ENCODE data around the gene ADAM17.

The ADAM17 gene

GRCh38 chr2:9472511-9472910, 83.1 kb downstream of the ADAM17 start:
- Histone ChIP-seq H3K23ac (ENCODE audit: low read length) (no peak overlapping the region), H3K79me1 (ENCODE audit: low read length) (no peaks in the 10 kb centered on the region), H3K4ac (ENCODE audit: low read depth, low read length) (no peak overlapping the region), H3K9ac (ENCODE audit: low read length) (no peak overlapping the region), H4K5ac (ENCODE audit: low read length) (no peak overlapping the region), H2BK120ac (ENCODE audit: low read depth, low read length) (no peak overlapping the region), H3K79me2 (ENCODE audit: control insufficient read depth, insufficient read depth, low read length) (no peaks in the 10 kb centered on the region), H3K56ac (ENCODE audit: low read length) (no peak overlapping the region), H3K36me3 (ENCODE audit: control insufficient read depth, insufficient read depth, low read length) (peaks cover 4% of the 10 kb centered on the region), H2BK15ac (replicated peaks; ENCODE audit: low read depth) (no peak overlapping the region), H3K18ac (ENCODE audit: low read length) (no peak overlapping the region), H3K27me3 (ENCODE audit: insufficient read depth, low read length, poor library complexity) (no peaks in the 10 kb centered on the region), H3K27ac (ENCODE audit: low read depth, low read length) (no peak overlapping the region), H2BK5ac (ENCODE audit: low read length) (no peak overlapping the region), H3K4me1 (ENCODE audit: control insufficient read depth, low read depth, low read length) (no peaks in the 10 kb centered on the region), H2AK5ac (ENCODE audit: low read length) (no peak overlapping the region), H4K8ac (ENCODE audit: low read depth, low read length) (no peak overlapping the region), H3K4me3 (ENCODE audit: low read length) (no peak overlapping the region), H3K4me2 (ENCODE audit: low read length) (no peak overlapping the region)
- WGBS (ENCODE audit: extremely low coverage, insufficient coverage, low lambda C conversion rate) = no CpG with 5 or more reads among the region's 9 CpGs
- no peak for DNase-seq

GRCh38 chr2:9471206-9471605, 84.4 kb downstream of the ADAM17 start:
- H3K36me3 ChIP-seq (ENCODE audit: control insufficient read depth, insufficient read depth, low read length) = peaks cover 4% of the 10 kb centered on the region
- H4K8ac ChIP-seq (ENCODE audit: low read depth, low read length) = no peak overlapping the region
- no peak overlapping the region for H2BK5ac ChIP-seq (ENCODE audit: low read length)
- H3K4me1 ChIP-seq (ENCODE audit: control insufficient read depth, low read depth, low read length) = no peaks in the 10 kb centered on the region
- H4K5ac ChIP-seq (ENCODE audit: low read length) = no peak overlapping the region
- H3K9ac ChIP-seq (ENCODE audit: low read length) = no peak overlapping the region
- no peak overlapping the region for H2AK5ac ChIP-seq (ENCODE audit: low read length)
- no peak overlapping the region for H2BK120ac ChIP-seq (ENCODE audit: low read depth, low read length)
- no peak overlapping the region for H3K4me2 ChIP-seq (ENCODE audit: low read length)
- DNase-seq = no peak
- H3K27ac ChIP-seq (ENCODE audit: low read depth, low read length) = no peak overlapping the region
- no peak overlapping the region for H2BK15ac ChIP-seq (replicated peaks; ENCODE audit: low read depth)
- no peak overlapping the region for H3K4me3 ChIP-seq (ENCODE audit: low read length)
- H3K56ac ChIP-seq (ENCODE audit: low read length) = no peak overlapping the region
- no CpG with 5 or more reads among the region's 5 CpGs for whole genome bisulfite sequencing (ENCODE audit: extremely low coverage, insufficient coverage, low lambda C conversion rate)
- H3K18ac ChIP-seq (ENCODE audit: low read length) = no peak overlapping the region
- no peaks in the 10 kb centered on the region for H3K27me3 ChIP-seq (ENCODE audit: insufficient read depth, low read length, poor library complexity)
- H3K79me2 ChIP-seq (ENCODE audit: control insufficient read depth, insufficient read depth, low read length) = no peaks in the 10 kb centered on the region
- H3K79me1 ChIP-seq (ENCODE audit: low read length) = no peaks in the 10 kb centered on the region
- H3K23ac ChIP-seq (ENCODE audit: low read length) = no peak overlapping the region
- H3K4ac ChIP-seq (ENCODE audit: low read depth, low read length) = no peak overlapping the region

GRCh38 chr2:9467687-9468086, 87.9 kb downstream of the ADAM17 start:
- no peak overlapping the region for H2BK15ac ChIP-seq (replicated peaks; ENCODE audit: low read depth)
- no peaks in the 10 kb centered on the region for H3K4me1 ChIP-seq (ENCODE audit: control insufficient read depth, low read depth, low read length)
- no peak overlapping the region for H3K56ac ChIP-seq (ENCODE audit: low read length)
- H3K18ac ChIP-seq (ENCODE audit: low read length) = no peak overlapping the region
- no peak overlapping the region for H2BK120ac ChIP-seq (ENCODE audit: low read depth, low read length)
- no peak for DNase-seq
- no peaks in the 10 kb centered on the region for H3K79me1 ChIP-seq (ENCODE audit: low read length)
- H3K79me2 ChIP-seq (ENCODE audit: control insufficient read depth, insufficient read depth, low read length) = no peaks in the 10 kb centered on the region
- H4K5ac ChIP-seq (ENCODE audit: low read length) = no peak overlapping the region
- no peak overlapping the region for H2BK5ac ChIP-seq (ENCODE audit: low read length)
- no CpG with 5 or more reads among the region's 10 CpGs for WGBS (ENCODE audit: extremely low coverage, insufficient coverage, low lambda C conversion rate)
- no peak overlapping the region for H3K23ac ChIP-seq (ENCODE audit: low read length)
- H3K27me3 ChIP-seq (ENCODE audit: insufficient read depth, low read length, poor library complexity) = no peaks in the 10 kb centered on the region
- H2AK5ac ChIP-seq (ENCODE audit: low read length) = no peak overlapping the region
- peaks cover 5% of the 10 kb centered on the region for H3K36me3 ChIP-seq (ENCODE audit: control insufficient read depth, insufficient read depth, low read length)
- H3K4me2 ChIP-seq (ENCODE audit: low read length) = no peak overlapping the region
- H4K8ac ChIP-seq (ENCODE audit: low read depth, low read length) = no peak overlapping the region
- no peak overlapping the region for H3K9ac ChIP-seq (ENCODE audit: low read length)
- H3K27ac ChIP-seq (ENCODE audit: low read depth, low read length) = no peak overlapping the region
- H3K4ac ChIP-seq (ENCODE audit: low read depth, low read length) = no peak overlapping the region
- no peak overlapping the region for H3K4me3 ChIP-seq (ENCODE audit: low read length)

DNA sequence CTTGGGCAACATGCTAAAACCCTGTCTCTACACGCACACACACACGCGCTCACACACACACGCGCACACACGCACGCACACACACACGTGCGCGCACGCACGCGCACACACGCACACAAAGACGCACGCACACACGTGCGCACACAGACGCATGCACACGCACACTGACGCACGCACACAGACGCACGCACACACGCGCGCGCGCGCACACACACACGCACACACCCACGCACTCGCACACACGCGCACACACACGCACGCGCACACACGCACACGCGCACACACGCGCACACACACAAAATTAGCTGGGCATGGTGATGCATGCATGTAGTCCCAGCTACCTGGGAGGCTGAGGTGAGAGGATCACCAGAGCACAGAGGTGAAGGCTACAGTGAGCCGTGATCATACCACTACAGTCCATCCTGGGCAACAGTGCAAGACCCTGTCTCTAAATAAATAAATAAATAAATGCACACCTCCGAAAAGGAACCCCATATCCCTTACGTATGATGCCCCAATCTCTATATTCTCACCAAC, 89.4 kb downstream of the ADAM17 start:
- H3K9ac ChIP-seq (ENCODE audit: low read length) = no peak overlapping the region
- H4K5ac ChIP-seq (ENCODE audit: low read length) = no peak overlapping the region
- no peak overlapping the region for H2BK15ac ChIP-seq (replicated peaks; ENCODE audit: low read depth)
- DNase-seq = no peak
- no peak overlapping the region for H2BK5ac ChIP-seq (ENCODE audit: low read length)
- H3K23ac ChIP-seq (ENCODE audit: low read length) = no peak overlapping the region
- H3K4me2 ChIP-seq (ENCODE audit: low read length) = no peak overlapping the region
- no peaks in the 10 kb centered on the region for H3K79me1 ChIP-seq (ENCODE audit: low read length)
- no peak overlapping the region for H3K56ac ChIP-seq (ENCODE audit: low read length)
- H3K4me3 ChIP-seq (ENCODE audit: low read length) = no peak overlapping the region
- no peak overlapping the region for H2AK5ac ChIP-seq (ENCODE audit: low read length)
- H3K18ac ChIP-seq (ENCODE audit: low read length) = no peak overlapping the region
- H3K4me1 ChIP-seq (ENCODE audit: control insufficient read depth, low read depth, low read length) = no peaks in the 10 kb centered on the region
- no peak overlapping the region for H2BK120ac ChIP-seq (ENCODE audit: low read depth, low read length)
- H3K4ac ChIP-seq (ENCODE audit: low read depth, low read length) = no peak overlapping the region
- WGBS (ENCODE audit: extremely low coverage, insufficient coverage, low lambda C conversion rate) = 100% methylated on average over 16 of the region's 46 CpGs
- H3K27me3 ChIP-seq (ENCODE audit: insufficient read depth, low read length, poor library complexity) = no peaks in the 10 kb centered on the region
- peaks cover 5% of the 10 kb centered on the region for H3K36me3 ChIP-seq (ENCODE audit: control insufficient read depth, insufficient read depth, low read length)
- no peaks in the 10 kb centered on the region for H3K79me2 ChIP-seq (ENCODE audit: control insufficient read depth, insufficient read depth, low read length)
- no peak overlapping the region for H3K27ac ChIP-seq (ENCODE audit: low read depth, low read length)
- H4K8ac ChIP-seq (ENCODE audit: low read depth, low read length) = no peak overlapping the region

DNA sequence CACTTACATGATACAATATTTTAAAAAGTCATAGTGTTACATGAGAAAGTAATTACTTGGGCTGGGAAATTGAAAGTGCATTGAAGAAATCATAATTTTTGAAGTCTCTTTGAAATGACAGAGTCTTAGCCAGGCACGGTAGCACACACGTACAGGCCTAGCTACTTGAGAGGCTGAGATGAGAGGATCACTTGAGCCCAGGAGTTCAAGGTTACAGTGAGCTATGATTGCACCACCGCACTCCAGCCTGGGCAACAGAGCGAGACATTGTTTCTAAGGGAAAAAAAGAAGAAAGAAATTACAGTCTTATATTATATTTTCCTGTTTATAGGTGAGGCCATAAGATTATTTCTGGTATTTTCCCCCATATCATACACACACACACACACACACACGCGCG, 90.5 kb downstream of the ADAM17 start:
- H3K79me2 ChIP-seq (ENCODE audit: control insufficient read depth, insufficient read depth, low read length) = no peaks in the 10 kb centered on the region
- H3K79me1 ChIP-seq (ENCODE audit: low read length) = no peaks in the 10 kb centered on the region
- no peak overlapping the region for H3K9ac ChIP-seq (ENCODE audit: low read length)
- no peak overlapping the region for H2AK5ac ChIP-seq (ENCODE audit: low read length)
- H3K27me3 ChIP-seq (ENCODE audit: insufficient read depth, low read length, poor library complexity) = no peaks in the 10 kb centered on the region
- H3K4me3 ChIP-seq (ENCODE audit: low read length) = no peak overlapping the region
- H4K8ac ChIP-seq (ENCODE audit: low read depth, low read length) = no peak overlapping the region
- no peak overlapping the region for H3K27ac ChIP-seq (ENCODE audit: low read depth, low read length)
- H3K36me3 ChIP-seq (ENCODE audit: control insufficient read depth, insufficient read depth, low read length) = peaks cover 5% of the 10 kb centered on the region
- H3K4me1 ChIP-seq (ENCODE audit: control insufficient read depth, low read depth, low read length) = no peaks in the 10 kb centered on the region
- no peak overlapping the region for H3K23ac ChIP-seq (ENCODE audit: low read length)
- no peak overlapping the region for H3K18ac ChIP-seq (ENCODE audit: low read length)
- DNase-seq = no peak
- H3K56ac ChIP-seq (ENCODE audit: low read length) = no peak overlapping the region
- no CpG with 5 or more reads among the region's 7 CpGs for WGBS (ENCODE audit: extremely low coverage, insufficient coverage, low lambda C conversion rate)
- H3K4me2 ChIP-seq (ENCODE audit: low read length) = no peak overlapping the region
- H4K5ac ChIP-seq (ENCODE audit: low read length) = no peak overlapping the region
- H3K4ac ChIP-seq (ENCODE audit: low read depth, low read length) = no peak overlapping the region
- no peak overlapping the region for H2BK15ac ChIP-seq (replicated peaks; ENCODE audit: low read depth)
- no peak overlapping the region for H2BK120ac ChIP-seq (ENCODE audit: low read depth, low read length)
- no peak overlapping the region for H2BK5ac ChIP-seq (ENCODE audit: low read length)

GRCh38 chr2:9463698-9464034, 92.0 kb downstream of the ADAM17 start:
- Histone ChIP-seq H3K36me3 (ENCODE audit: control insufficient read depth, insufficient read depth, low read length) (peaks cover 5% of the 10 kb centered on the region), H3K23ac (ENCODE audit: low read length) (no peak overlapping the region), H3K4ac (ENCODE audit: low read depth, low read length) (no peak overlapping the region), H3K79me1 (ENCODE audit: low read length) (no peaks in the 10 kb centered on the region), H2BK5ac (ENCODE audit: low read length) (no peak overlapping the region), H3K27ac (ENCODE audit: low read depth, low read length) (no peak overlapping the region), H2BK120ac (ENCODE audit: low read depth, low read length) (no peak overlapping the region), H4K8ac (ENCODE audit: low read depth, low read length) (no peak overlapping the region), H2BK15ac (replicated peaks; ENCODE audit: low read depth) (no peak overlapping the region), H3K18ac (ENCODE audit: low read length) (no peak overlapping the region), H3K9ac (ENCODE audit: low read length) (no peak overlapping the region), H3K27me3 (ENCODE audit: insufficient read depth, low read length, poor library complexity) (no peaks in the 10 kb centered on the region), H2AK5ac (ENCODE audit: low read length) (no peak overlapping the region), H4K5ac (ENCODE audit: low read length) (no peak overlapping the region), H3K56ac (ENCODE audit: low read length) (no peak overlapping the region), H3K4me3 (ENCODE audit: low read length) (no peak overlapping the region), H3K4me2 (ENCODE audit: low read length) (no peak overlapping the region), H3K79me2 (ENCODE audit: control insufficient read depth, insufficient read depth, low read length) (no peaks in the 10 kb centered on the region), H3K4me1 (ENCODE audit: control insufficient read depth, low read depth, low read length) (no peaks in the 10 kb centered on the region)
- WGBS (ENCODE audit: extremely low coverage, insufficient coverage, low lambda C conversion rate) = no CpG with 5 or more reads among the region's 7 CpGs
- DNase-seq = no peak

Data from mesendoderm (in vitro differentiated cells).